ENCODE measurements around the gene CFAP74. TPM values are rescaled to one million over a fixed set of nuclear protein-coding genes. Genes with fewer than 3 reads are reported as not detected.

Gene CFAP74
- total RNA-seq (under 1 TPM in 1 of 2 donors, not detected in 1; 0.36 TPM), polyA plus RNA-seq (not detected)
- long read RNA-seq, donor 1, partial matches to known transcripts, result 0 of 1 reads
- long read RNA-seq, donor 1, other reads (novel, unspliced or antisense), result 0 of 1 reads
- long read RNA-seq, donor 2, result 0 reads

- no peak within 1 kb of the TSS for H3K27ac ChIP-seq (ENCODE audit: low read depth in 1 of 2, low read length in 2 of 2)
- no peaks in the 10 kb centered on the region for H3K27me3 ChIP-seq (ENCODE audit: control insufficient read depth in 1 of 2, insufficient read depth in 2 of 2, low read length in 1 of 2)
- H3K9me3 ChIP-seq (ENCODE audit: control insufficient read depth, low read length), result no peaks in the 10 kb centered on the region
- H3K36me3 ChIP-seq (ENCODE audit: control insufficient read depth in 1 of 2, insufficient read depth in 2 of 2, low read length in 1 of 2), result no peaks in the 10 kb centered on the region
- intact Hi-C loops (cut with DNase I), result no loop called here
- 2 to 3% methylated on average over 49 of the region's 49 CpGs for WGBS, 2 donors
- H3K4me1 ChIP-seq (ENCODE audit: control insufficient read depth in 1 of 2, insufficient read depth in 2 of 2, low read length in 2 of 2), result no peaks in the 10 kb centered on the region
- ATAC-seq (ENCODE audit: low FRiP score), result no peak
- no peak within 1 kb of the TSS for H3K4me3 ChIP-seq (ENCODE audit: low read length in 2 of 2)
- no peak for DNase-seq
Observed at GRCh38 chr1:2003541-2004131, at the start of gene CFAP74. Gene CFAP74 (minus strand): TSS chr1:2003786. CDS start chr1:1990956, 12,830 bp downstream.

GRCh38 chr1:2053217-2053616 is 49.6 kb upstream of the CFAP74 start:
- no peak for ATAC-seq (ENCODE audit: low FRiP score)
- Histone ChIP-seq H3K4me1 (ENCODE audit: control insufficient read depth in 1 of 2, insufficient read depth in 2 of 2, low read length in 2 of 2) (no peaks in the 10 kb centered on the region), H3K27ac (ENCODE audit: low read depth in 1 of 2, low read length in 2 of 2) (no peak overlapping the region), H3K4me3 (ENCODE audit: low read length in 2 of 2) (no peak overlapping the region), H3K27me3 (ENCODE audit: control insufficient read depth in 1 of 2, insufficient read depth in 2 of 2, low read length in 1 of 2) (no peaks in the 10 kb centered on the region), H3K9me3 (ENCODE audit: control insufficient read depth, low read length) (no peaks in the 10 kb centered on the region), H3K36me3 (ENCODE audit: control insufficient read depth in 1 of 2, insufficient read depth in 2 of 2, low read length in 1 of 2) (no peaks in the 10 kb centered on the region)
- 89% methylated on average over 17 of the region's 17 CpGs for WGBS, 2 donors
- DNase-seq, result no peak
- intact Hi-C loops (cut with DNase I), result no loop called here

GRCh38 chr1:2052756-2053155 is 49.2 kb upstream of the CFAP74 start:
- H3K4me3 ChIP-seq (ENCODE audit: low read length in 2 of 2), result no peak overlapping the region
- no peaks in the 10 kb centered on the region for H3K36me3 ChIP-seq (ENCODE audit: control insufficient read depth in 1 of 2, insufficient read depth in 2 of 2, low read length in 1 of 2)
- no peak for ATAC-seq (ENCODE audit: low FRiP score)
- H3K27me3 ChIP-seq (ENCODE audit: control insufficient read depth in 1 of 2, insufficient read depth in 2 of 2, low read length in 1 of 2), result no peaks in the 10 kb centered on the region
- H3K4me1 ChIP-seq (ENCODE audit: control insufficient read depth in 1 of 2, insufficient read depth in 2 of 2, low read length in 2 of 2), result no peaks in the 10 kb centered on the region
- 85 to 90% methylated on average over 10 of the region's 10 CpGs for WGBS, 2 donors
- no peak for DNase-seq
- intact Hi-C loops (cut with DNase I), result no loop called here
- H3K9me3 ChIP-seq (ENCODE audit: control insufficient read depth, low read length), result no peaks in the 10 kb centered on the region
- no peak overlapping the region for H3K27ac ChIP-seq (ENCODE audit: low read depth in 1 of 2, low read length in 2 of 2)

- H3K36me3 ChIP-seq (ENCODE audit: control insufficient read depth in 1 of 2, insufficient read depth in 2 of 2, low read length in 1 of 2), result no peaks in the 10 kb centered on the region
- no peaks in the 10 kb centered on the region for H3K4me1 ChIP-seq (ENCODE audit: control insufficient read depth in 1 of 2, insufficient read depth in 2 of 2, low read length in 2 of 2)
- no peaks in the 10 kb centered on the region for H3K9me3 ChIP-seq (ENCODE audit: control insufficient read depth, low read length)
- no peak for ATAC-seq (ENCODE audit: low FRiP score)
- no peak overlapping the region for H3K4me3 ChIP-seq (ENCODE audit: low read length in 2 of 2)
- no peak overlapping the region for H3K27ac ChIP-seq (ENCODE audit: low read depth in 1 of 2, low read length in 2 of 2)
- DNase-seq, result no peak
- intact Hi-C loops (cut with DNase I), result no loop called here
- H3K27me3 ChIP-seq (ENCODE audit: control insufficient read depth in 1 of 2, insufficient read depth in 2 of 2, low read length in 1 of 2), result no peaks in the 10 kb centered on the region
- 61 to 64% methylated on average over 16 of the region's 16 CpGs for WGBS, 2 donors
Observed at GRCh38 chr1:2052054-2052679, 48.6 kb upstream of the CFAP74 start.

GRCh38 chr1:2050793-2051682 is 47.5 kb upstream of the CFAP74 start:
- H3K27me3 ChIP-seq (ENCODE audit: control insufficient read depth in 1 of 2, insufficient read depth in 2 of 2, low read length in 1 of 2), result no peaks in the 10 kb centered on the region
- ATAC-seq (ENCODE audit: low FRiP score), result no peak

GRCh38 chr1:2050461-2050792 is 46.8 kb upstream of the CFAP74 start:
- no peaks in the 10 kb centered on the region for H3K9me3 ChIP-seq (ENCODE audit: control insufficient read depth, low read length)
- no peaks in the 10 kb centered on the region for H3K27me3 ChIP-seq (ENCODE audit: control insufficient read depth in 1 of 2, insufficient read depth in 2 of 2, low read length in 1 of 2)
- 0 to 2% methylated on average over 19 to 51 of the region's 51 CpGs for WGBS, 2 donors
- H3K4me3 ChIP-seq (ENCODE audit: low read length in 2 of 2), result peak overlapping the region in 1 of 2 donors; percentile 18
- no peaks in the 10 kb centered on the region for H3K4me1 ChIP-seq (ENCODE audit: control insufficient read depth in 1 of 2, insufficient read depth in 2 of 2, low read length in 2 of 2)
- no peak overlapping the region for H3K27ac ChIP-seq (ENCODE audit: low read depth in 1 of 2, low read length in 2 of 2)
- H3K36me3 ChIP-seq (ENCODE audit: control insufficient read depth in 1 of 2, insufficient read depth in 2 of 2, low read length in 1 of 2), result no peaks in the 10 kb centered on the region
- intact Hi-C loops (cut with DNase I), result no loop called here
- ATAC-seq (ENCODE audit: low FRiP score), result no peak
- DNase-seq, result no peak

More at GRCh38 chr1:2050793-2051682, 47.5 kb upstream of the CFAP74 start:
- intact Hi-C loops (cut with DNase I), result no loop called here
- 8% methylated on average over 56 to 84 of the region's 84 CpGs for WGBS, 2 donors
- DNase-seq, result no peak
- Histone ChIP-seq H3K27ac (ENCODE audit: low read depth in 1 of 2, low read length in 2 of 2) (no peak overlapping the region), H3K4me1 (ENCODE audit: control insufficient read depth in 1 of 2, insufficient read depth in 2 of 2, low read length in 2 of 2) (no peaks in the 10 kb centered on the region), H3K36me3 (ENCODE audit: control insufficient read depth in 1 of 2, insufficient read depth in 2 of 2, low read length in 1 of 2) (no peaks in the 10 kb centered on the region), H3K9me3 (ENCODE audit: control insufficient read depth, low read length) (no peaks in the 10 kb centered on the region), H3K4me3 (ENCODE audit: low read length in 2 of 2) (no peak overlapping the region)

GRCh38 chr1:2049718-2050431 is 46.3 kb upstream of the CFAP74 start, which contains the start of gene PRKCZ:
Gene PRKCZ (plus strand): TSS chr1:2050411. CDS start chr1:2050631, 220 bp downstream.
- WGBS, 2 donors, result 1 to 2% methylated on average over 46 to 83 of the region's 83 CpGs
- Histone ChIP-seq H3K27me3 (ENCODE audit: control insufficient read depth in 1 of 2, insufficient read depth in 2 of 2, low read length in 1 of 2) (no peaks in the 10 kb centered on the region), H3K4me1 (ENCODE audit: control insufficient read depth in 1 of 2, insufficient read depth in 2 of 2, low read length in 2 of 2) (no peaks in the 10 kb centered on the region), H3K4me3 (ENCODE audit: low read length in 2 of 2) (peak within 1 kb of the TSS in 1 of 2 donors; percentile 18), H3K36me3 (ENCODE audit: control insufficient read depth in 1 of 2, insufficient read depth in 2 of 2, low read length in 1 of 2) (no peaks in the 10 kb centered on the region), H3K27ac (ENCODE audit: low read depth in 1 of 2, low read length in 2 of 2) (no peak within 1 kb of the TSS), H3K9me3 (ENCODE audit: control insufficient read depth, low read length) (no peaks in the 10 kb centered on the region)
- intact Hi-C loops (cut with DNase I), result no loop called here
- DNase-seq, result peak; percentile 78 to 86
- peak; percentile 45 for ATAC-seq (ENCODE audit: low FRiP score)

GRCh38 chr1:2049225-2049717 is 45.7 kb upstream of the CFAP74 start:
- intact Hi-C loops (cut with DNase I), result no loop called here
- Histone ChIP-seq H3K27me3 (ENCODE audit: control insufficient read depth in 1 of 2, insufficient read depth in 2 of 2, low read length in 1 of 2) (no peaks in the 10 kb centered on the region), H3K27ac (ENCODE audit: low read depth in 1 of 2, low read length in 2 of 2) (no peak overlapping the region), H3K4me1 (ENCODE audit: control insufficient read depth in 1 of 2, insufficient read depth in 2 of 2, low read length in 2 of 2) (no peaks in the 10 kb centered on the region), H3K9me3 (ENCODE audit: control insufficient read depth, low read length) (no peaks in the 10 kb centered on the region), H3K36me3 (ENCODE audit: control insufficient read depth in 1 of 2, insufficient read depth in 2 of 2, low read length in 1 of 2) (no peaks in the 10 kb centered on the region), H3K4me3 (ENCODE audit: low read length in 2 of 2) (no peak overlapping the region)
- WGBS, 2 donors, result 28 to 30% methylated on average over 14 of the region's 14 CpGs
- DNase-seq, result no peak
- ATAC-seq (ENCODE audit: low FRiP score), result no peak

Measured in aorta (tissue), 5 donors.